ENCODE results near the gene CA5A. TPM values are rescaled to one million over a fixed set of nuclear protein-coding genes. Genes with fewer than 3 reads are reported as not detected.
A peak's percentile ranks its signal among the peaks of the same experiment; 100 is the strongest.

CA5A gene
- total and polyA plus RNA-seq, 2 of the 13 experiments (the other 11 are each of a cell fraction or from before 2014, with no cell fraction given) = 66.8 to 106 TPM

- TF ChIP-seq HHEX (CRISPR knock-in tag; IDR thresholded peaks at IDR 0.05) (no peak), SMAD9 (CRISPR knock-in tag; IDR thresholded peaks at IDR 0.05) (no peak), ZNF800 (CRISPR knock-in tag; IDR thresholded peaks at IDR 0.05) (peak; percentile 3; the same call in 1 of the 2 replicates), ELF3 (CRISPR knock-in tag; IDR thresholded peaks at IDR 0.05) (no peak), LBX2 (CRISPR knock-in tag; IDR thresholded peaks at IDR 0.05; ENCODE audit: borderline replicate concordance) (no peak), RELA (CRISPR knock-in tag; IDR thresholded peaks at IDR 0.05) (no peak)
Measured at GRCh38 chr16:87952751-87953150, 16.4 kb upstream of the CA5A start (continued).

- Histone ChIP-seq H3K79me2 (ENCODE audit: insufficient read depth, low read length) (peaks cover 46% of the 10 kb centered on the region), H3K27ac (ENCODE audit: extremely low read length, insufficient read depth, low read length) (peak overlapping the region; percentile 92), H3K4me3 (replicated peaks in 1 of 3; ENCODE audit: insufficient read depth in 1 of 3, low read depth in 2 of 3, low read length in 3 of 3) (peak overlapping the region; percentile 67 to 85 (median 72)), H3K27me3 (ENCODE audit: control insufficient read depth in 1 of 2, insufficient read depth in 2 of 2, low read length in 2 of 2) (no peaks in the 10 kb centered on the region), H3K9me3 (ENCODE audit: low read length) (no peaks in the 10 kb centered on the region), H3K36me3 (replicated peaks in 1 of 2; ENCODE audit: control insufficient read depth in 1 of 2, insufficient read depth in 2 of 2, low read length in 2 of 2) (peaks cover 2 to 23% of the 10 kb centered on the region in 2 experiments; a peak in 3 of 5 replicates), H3K9ac (ENCODE audit: insufficient read depth, low read depth, low read length) (peak overlapping the region; percentile 99), H3K4me1 (ENCODE audit: insufficient read depth, low read length) (peaks cover 82% of the 10 kb centered on the region), H4K20me1 (ENCODE audit: insufficient read depth, low read length) (0 out of 2 replicates have a peak, but pooled peaks cover 5% of the 10 kb centered on the region), H2AFZ (ENCODE audit: low read length) (no peak overlapping the region), H3K4me2 (ENCODE audit: low read depth, low read length) (peak overlapping the region; percentile 99)
- in situ Hi-C loops (cut with HindIII; ENCODE audit: extremely low pct_ligation_motif_present, low pct_unique_long_range_greater_than_20kb) (no loop called here), intact Hi-C loops (cut with micrococcal nuclease; ENCODE audit: unreplicated experiment) (no loop called here)
- POLR2A ChIA-PET = interaction anchor here (0.8 to 6.0 kb wide), 20 partner anchors 10 to 618 kb away, joined by 3 to 110 read pairs (median 5); partner anchors contain the start of genes CA5A, KLHDC4 and ZC3H18
- WGBS (ENCODE audit: low lambda C conversion rate) = 3% methylated on average over 33 of the region's 82 CpGs
- BruUV-seq (replicated peaks) = no TSS peak
- CTCF ChIA-PET (ENCODE audit: low intra/inter-chr PET ratio, low total read pairs) = no interaction called here
- DNase-seq (ENCODE audit: low spot score) (peak; percentile 48), ATAC-seq (0 out of 3 replicates have a peak, but pooled peaks have one; percentile 0), FAIRE-seq (peak; percentile 53)
- TF ChIP-seq FLYWCH1 (CRISPR knock-in tag; IDR thresholded peaks at IDR 0.05) (no peak), XBP1 (CRISPR knock-in tag; IDR thresholded peaks at IDR 0.05) (no peak), SRSF4 (IDR thresholded peaks at IDR 0.05; ENCODE audit: low read depth, low read length, poor library complexity, severe bottlenecking) (no peak), AGO2 (optimal IDR thresholded peaks at IDR 0.05; ENCODE audit: low read depth, low read length) (peak; percentile 97), THRA (CRISPR knock-in tag; IDR thresholded peaks at IDR 0.05; ENCODE audit: borderline replicate concordance) (no peak), SP140L (CRISPR knock-in tag; IDR thresholded peaks at IDR 0.05; ENCODE audit: borderline replicate concordance) (no peak), ZZZ3 (CRISPR knock-in tag; IDR thresholded peaks at IDR 0.05; ENCODE audit: borderline replicate concordance) (no peak), SCMH1 (CRISPR knock-in tag; IDR thresholded peaks at IDR 0.05; ENCODE audit: borderline replicate concordance) (no peak), GZF1 (CRISPR knock-in tag; IDR thresholded peaks at IDR 0.05) (no peak), ZNF414 (CRISPR knock-in tag; IDR thresholded peaks at IDR 0.05) (no peak)
Measured at GRCh38 chr16:87951552-87952538, 15.5 kb upstream of the CA5A start.
